Fibroblast of skin of right quadriceps (primary cell): ENCODE data around the gene MNAT1.
"Not testable (repeated sequence)": the region's sequence is repeated elsewhere in the genome, so short reads cannot be mapped to it uniquely, and the experiment has no call there.

Experiments used
- DNase-seq: peaks from one replicate; pipeline ENCODE4 v3.0.0-alpha.2; 2013

MNAT1 gene

GRCh38 chr14:60738843-60739508 is 4.4 kb downstream of the MNAT1 start:
- no peak for DNase-seq

GRCh38 chr14:60744566-60744965 is 10.0 kb downstream of the MNAT1 start:
- DNase-seq = no peak

GRCh38 chr14:60753264-60754119 is 18.9 kb downstream of the MNAT1 start:
- DNase-seq = peak; percentile 79

GRCh38 chr14:60756847-60757246 is 22.3 kb downstream of the MNAT1 start:
- peak; percentile 24 for DNase-seq

DNA sequence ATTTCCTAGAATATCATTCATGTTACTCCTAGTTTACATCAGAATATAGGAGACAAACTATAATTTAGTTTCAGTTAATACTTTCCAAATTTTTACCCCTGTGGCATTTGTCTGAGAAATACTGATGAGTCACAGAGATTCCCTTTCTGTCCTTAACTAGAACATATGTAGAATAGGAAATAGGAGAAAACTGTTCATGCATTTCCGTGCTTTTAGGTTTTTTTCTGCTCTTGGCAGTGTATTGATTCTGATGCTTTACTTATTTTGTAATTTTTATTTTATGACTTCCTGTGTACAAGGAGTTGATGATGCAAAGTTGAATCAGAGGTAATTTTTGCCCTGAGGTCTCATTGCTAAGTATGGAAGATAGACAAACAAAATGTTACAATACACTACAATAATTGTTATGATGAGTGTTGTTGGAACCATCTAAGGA is 23.0 kb downstream of the MNAT1 start:
- DNase-seq = peak; percentile 84

- DNase-seq = no peak
Observed at GRCh38 chr14:60758885-60759284, 24.3 kb downstream of the MNAT1 start.

DNA sequence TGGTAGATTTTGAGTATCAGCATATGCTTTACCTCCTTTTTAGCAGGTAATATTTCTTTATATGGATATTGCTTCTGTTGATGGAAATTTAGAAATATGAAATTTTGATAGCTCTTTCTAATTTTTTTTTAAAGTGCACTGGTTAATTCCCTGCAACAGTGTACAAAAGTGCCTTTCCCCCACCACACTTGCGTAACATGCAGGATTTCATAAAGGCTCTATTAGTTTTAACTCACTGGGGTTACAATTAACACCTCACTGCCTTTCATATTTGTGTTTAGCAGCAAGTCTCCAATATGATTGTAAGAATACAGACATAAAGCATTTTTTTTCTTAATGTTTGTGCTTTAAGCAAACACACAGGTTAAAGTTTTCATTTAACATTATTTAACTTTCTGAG is 25.6 kb downstream of the MNAT1 start:
- no peak for DNase-seq

- no peak for DNase-seq
Observed at GRCh38 chr14:60760644-60761364, 26.2 kb downstream of the MNAT1 start.

DNA sequence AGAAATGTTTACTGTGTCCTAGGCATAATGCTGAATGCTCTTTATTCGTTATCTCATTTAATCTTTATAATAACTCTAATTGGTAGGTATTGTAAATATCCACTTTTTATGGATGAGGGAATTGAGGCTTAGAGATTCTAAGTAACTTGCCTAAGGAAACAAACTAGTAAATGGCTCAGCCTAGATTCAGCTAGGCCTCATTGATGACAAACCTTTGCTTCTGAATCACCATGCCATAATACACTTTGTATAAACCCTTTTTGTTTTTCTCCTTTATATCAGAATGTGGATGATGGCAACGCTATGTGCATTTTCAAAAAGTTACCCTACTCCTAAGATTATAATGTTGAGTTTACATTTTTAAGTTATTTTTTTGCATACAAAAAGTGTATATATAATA is 34.0 kb downstream of the MNAT1 start:
- DNase-seq = no peak

DNA sequence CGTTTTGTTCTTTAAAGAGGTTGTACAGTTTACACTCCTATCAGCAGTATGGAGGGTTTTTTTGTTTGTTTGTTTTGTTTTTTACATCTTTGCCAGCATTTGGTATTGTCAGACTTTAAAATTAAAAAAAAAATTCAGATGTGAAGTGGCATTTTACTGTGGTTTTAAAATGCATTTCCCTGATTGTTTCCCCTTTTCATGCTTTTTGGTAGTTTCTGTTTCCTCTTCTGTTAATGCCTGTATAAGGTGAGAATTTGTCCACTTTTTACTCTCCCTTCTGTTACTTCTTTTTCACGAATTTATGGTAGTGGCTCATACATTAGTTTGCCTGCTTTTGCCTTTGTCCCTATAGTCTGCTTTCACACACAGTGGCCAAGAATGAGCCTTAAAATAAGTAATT is 36.6 kb downstream of the MNAT1 start:
- DNase-seq = no peak

DNA sequence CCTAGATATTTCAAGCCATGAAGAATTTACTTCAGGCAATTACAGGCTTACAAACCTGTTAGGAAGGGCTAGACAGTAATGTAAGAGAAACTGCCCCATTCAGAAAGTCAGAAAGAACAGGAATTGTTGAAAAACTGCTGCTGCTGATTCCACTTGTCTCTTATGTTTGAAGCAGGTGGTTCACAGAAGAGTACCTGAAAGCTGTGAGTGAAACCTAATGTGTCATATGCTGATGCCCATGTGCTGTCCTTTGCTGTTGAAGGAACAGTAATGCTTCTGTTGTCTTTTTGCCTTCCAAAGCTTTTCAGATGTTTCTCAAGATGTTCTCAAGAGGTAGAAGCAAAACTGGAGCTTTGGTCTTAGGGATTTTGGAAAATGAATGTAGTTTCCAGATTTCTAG is 39.0 kb downstream of the MNAT1 start:
- no peak for DNase-seq

GRCh38 chr14:60775296-60775695 is 40.7 kb downstream of the MNAT1 start:
- DNase-seq = peak; percentile 82

DNA sequence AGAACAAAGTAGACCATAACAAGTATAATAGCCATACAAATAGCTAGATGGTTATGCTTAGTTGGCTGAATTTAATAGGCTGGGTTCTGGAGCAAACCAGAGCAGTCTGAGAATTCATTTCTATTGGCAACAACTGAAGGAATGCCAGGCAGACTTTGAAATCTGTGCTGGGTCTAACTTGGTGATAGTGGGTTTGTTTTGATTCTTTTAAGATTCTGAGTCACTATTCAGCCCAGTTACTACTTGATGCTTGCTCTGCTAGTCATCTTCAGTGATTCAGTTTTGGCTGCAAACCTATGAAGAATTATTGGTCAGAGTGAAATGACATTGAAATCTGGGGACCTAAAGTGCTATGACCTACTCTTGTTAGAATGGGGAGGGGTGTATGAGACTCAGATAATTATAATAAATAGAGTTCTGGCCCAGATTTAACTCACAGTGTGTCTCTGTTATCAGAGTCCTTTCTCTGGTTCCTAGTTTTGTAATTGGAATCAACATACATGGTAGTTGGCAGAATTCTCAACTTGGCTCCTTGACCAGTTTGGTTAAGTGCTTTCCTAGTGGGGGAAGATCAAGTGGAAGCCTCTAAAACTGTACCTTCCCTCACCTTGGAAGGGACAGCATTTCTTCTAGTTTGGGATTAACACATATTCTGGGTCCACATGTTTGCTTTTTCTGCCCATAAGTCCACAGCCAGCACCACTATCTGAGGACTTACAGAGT is 43.5 kb downstream of the MNAT1 start:
- DNase-seq = peak; percentile 92

- not testable (repeated sequence) for DNase-seq
Observed at GRCh38 chr14:60779745-60780514, 45.4 kb downstream of the MNAT1 start.

DNA sequence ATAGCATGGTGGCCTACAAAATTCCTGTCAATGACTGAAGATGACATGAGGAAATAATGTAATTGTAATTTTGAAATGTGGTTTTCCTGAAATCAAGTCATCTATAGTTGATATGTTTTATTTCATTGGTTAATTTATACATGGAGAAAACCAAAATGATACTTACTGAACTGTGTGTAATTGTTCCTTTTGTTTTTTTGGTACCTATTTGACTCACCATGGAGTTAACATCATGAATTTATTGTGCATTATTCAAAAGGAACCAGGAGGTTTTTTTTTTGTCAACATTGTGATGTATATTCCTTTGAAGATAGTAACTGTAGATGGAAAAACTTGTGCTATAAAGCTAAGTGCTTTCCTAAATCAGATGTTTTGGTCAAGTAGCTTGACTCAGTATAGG is 46.0 kb downstream of the MNAT1 start:
- DNase-seq = not testable (repeated sequence)

DNA sequence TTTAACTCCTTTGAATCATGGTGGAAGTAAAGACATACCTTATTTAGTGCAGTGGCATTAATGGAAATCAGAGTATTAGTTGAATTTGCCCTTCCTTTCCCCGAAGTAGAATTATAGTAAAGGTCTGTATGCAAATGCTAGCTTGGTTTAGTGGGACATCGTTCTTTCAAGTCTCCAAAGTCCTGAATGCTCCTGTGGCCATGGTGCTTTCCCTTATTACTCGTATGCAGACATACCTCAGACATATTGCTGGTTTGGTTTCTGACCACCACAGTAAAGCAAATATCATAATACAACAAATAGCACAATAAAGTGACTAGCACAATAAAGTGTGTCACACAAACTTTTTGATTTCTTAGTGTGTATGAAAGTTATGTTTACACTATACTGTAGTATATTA is 52.3 kb downstream of the MNAT1 start:
- DNase-seq = no peak

GRCh38 chr14:60789656-60790055 is 55.1 kb downstream of the MNAT1 start:
- no peak for DNase-seq

- no peak for DNase-seq
Observed at GRCh38 chr14:60790850-60791249, 56.3 kb downstream of the MNAT1 start.

GRCh38 chr14:60796434-60796833 is 61.9 kb downstream of the MNAT1 start:
- no peak for DNase-seq

DNA sequence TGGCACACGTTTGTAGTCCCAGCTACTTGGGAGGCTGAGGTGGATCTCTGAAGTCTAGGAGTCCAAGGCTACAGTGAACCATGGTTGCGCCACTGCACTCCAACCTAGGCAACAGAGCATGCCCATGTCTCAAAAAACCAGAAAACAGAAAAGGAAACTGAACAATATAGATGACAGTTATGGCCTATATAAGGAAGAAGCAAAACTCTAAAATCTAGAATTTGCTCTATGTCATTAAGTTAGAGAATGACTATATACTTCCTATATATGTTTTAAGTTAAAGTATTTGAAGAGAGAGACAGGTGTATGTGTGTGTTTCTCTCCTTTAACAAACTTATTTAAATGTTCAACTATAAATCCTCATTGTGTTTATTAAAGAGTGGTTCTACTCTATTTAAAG is 65.8 kb downstream of the MNAT1 start:
- DNase-seq = no peak

DNA sequence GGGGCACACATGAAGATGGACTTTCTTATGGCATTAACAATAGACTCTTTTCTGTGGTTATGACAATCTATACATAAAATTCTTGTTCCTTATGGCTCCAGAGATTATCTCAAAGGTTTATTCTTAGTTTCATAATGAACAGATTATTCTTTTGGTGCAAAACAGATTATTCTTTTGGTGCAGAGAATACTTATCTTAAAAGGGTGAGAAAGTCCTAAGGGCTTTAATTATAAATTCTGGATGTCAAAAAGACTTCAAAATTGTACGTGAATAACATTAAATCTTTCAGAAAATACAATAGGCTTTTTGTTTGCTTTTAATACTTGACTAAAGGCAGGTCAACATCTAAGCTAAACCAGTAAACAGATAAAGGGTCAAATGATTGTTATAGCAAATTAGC is 69.3 kb downstream of the MNAT1 start:
- DNase-seq = no peak

DNA sequence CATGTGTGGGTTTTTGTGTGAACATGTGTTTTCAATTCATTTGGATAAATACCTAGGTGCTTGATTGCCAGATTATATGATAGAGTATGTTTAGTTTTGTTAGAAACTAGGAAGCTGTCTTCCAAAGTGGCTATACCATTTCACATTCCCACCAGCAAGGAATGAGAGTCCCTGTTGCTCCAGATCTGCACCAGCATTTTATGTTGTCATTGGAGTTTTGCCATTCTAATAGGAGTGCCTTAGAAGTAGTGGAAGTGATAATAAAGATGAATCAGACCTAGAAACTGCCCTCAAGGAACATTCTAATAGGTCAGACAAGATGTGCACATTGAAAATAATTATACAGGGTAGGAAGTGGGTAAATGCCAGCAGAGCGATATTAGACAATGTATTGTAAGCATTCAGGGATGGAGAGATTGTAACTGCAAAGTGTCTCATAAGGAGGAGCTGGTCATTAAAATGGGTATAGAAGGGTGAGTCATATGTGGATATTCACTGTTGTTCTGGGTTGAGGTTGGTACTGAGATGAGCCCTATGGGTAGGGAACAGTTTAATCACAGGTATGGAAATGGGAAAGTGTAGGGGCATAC is 71.4 kb downstream of the MNAT1 start:
- peak; percentile 67 for DNase-seq
